Liver (tissue), 3 donors: Measurements from ENCODE around the gene NOS1AP.
"Not testable (repeated sequence)": the region's sequence is repeated elsewhere in the genome, so short reads cannot be mapped to it uniquely, and the experiment has no call there.

Experiments used
- ATF3 ChIP-seq: IDR thresholded peaks from 2 replicates; pipeline ENCODE4 v1.6.1; 2016; ENCODE audit warnings: antibody characterized with exemption
- CTCF ChIP-seq: fragments of 150-350 bp; IDR thresholded peaks from 2 replicates; pipeline ENCODE4 v1.5.1; 2017; ENCODE audit warnings: improper control_type of control experiment, low read depth, low read length; ENCODE audit not compliant: missing input control
- EGR1 ChIP-seq, 2 donors: IDR thresholded peaks; 2 replicates each; pipeline ENCODE4 v1.6.1; 2016 to 2018; ENCODE audit warnings: antibody characterized with exemption in 2 of 2, low read depth in 2 of 2
- HNF4A ChIP-seq, 2 donors: conservative IDR thresholded peaks; 2 replicates each; pipeline ENCODE4 v1.6.1; 2016; ENCODE audit warnings: antibody characterized with exemption in 2 of 2, mild to moderate bottlenecking in 2 of 2
- JUND ChIP-seq, 2 donors: IDR thresholded peaks; 2 replicates each; pipeline ENCODE4 v1.6.1; 2016; ENCODE audit warnings: antibody characterized with exemption in 2 of 2
- MAX ChIP-seq: IDR thresholded peaks from 2 replicates; pipeline ENCODE4 v1.6.1; 2016; ENCODE audit warnings: antibody characterized with exemption
- RAD21 ChIP-seq, 2 donors: IDR thresholded peaks; 2 replicates each; pipeline ENCODE4 v1.6.1; 2016; ENCODE audit warnings: antibody characterized with exemption in 2 of 2, mild to moderate bottlenecking in 2 of 2
- REST ChIP-seq: IDR thresholded peaks from 2 replicates; pipeline ENCODE4 v1.6.1; 2016; ENCODE audit warnings: antibody characterized with exemption, mild to moderate bottlenecking
- RXRA ChIP-seq, 2 donors: IDR thresholded peaks; 2 replicates each; pipeline ENCODE4 v1.6.1; 2017 to 2018; ENCODE audit warnings: antibody characterized with exemption in 2 of 2, mild to moderate bottlenecking in 1 of 2
- TAF1 ChIP-seq: conservative IDR thresholded peaks from 2 replicates; pipeline ENCODE4 v1.6.1; 2016; ENCODE audit warnings: antibody characterized with exemption, mild to moderate bottlenecking
- YY1 ChIP-seq: IDR thresholded peaks from 2 replicates; pipeline ENCODE4 v1.6.1; 2016; ENCODE audit warnings: antibody characterized with exemption, mild to moderate bottlenecking
- ZBTB33 ChIP-seq: IDR thresholded peaks from 2 replicates; pipeline ENCODE4 v1.6.1; 2016; ENCODE audit warnings: antibody characterized with exemption
- donor health status: healthy.
- donor health status: healthy.

- TF ChIP-seq REST; MAX; CTCF; EGR1 (IDR thresholded peaks at IDR 0.05; ENCODE audit: low read depth in 2 of 2); JUND (IDR thresholded peaks at IDR 0.05); RAD21 (IDR thresholded peaks at IDR 0.05); YY1; RXRA (IDR thresholded peaks at IDR 0.05); TAF1; ATF3; ZBTB33; HNF4A (conservative IDR thresholded peaks at IDR 0.05): not testable (repeated sequence)
Observed at GRCh38 chr1:162351874-162352273, 282.4 kb downstream of the NOS1AP start.
